GM23338 (cell line): ENCODE results near the gene ATF5. TPM values are rescaled to one million over a fixed set of nuclear protein-coding genes. Genes with fewer than 3 reads are reported as not detected.

ENCODE experiments used
- ATAC-seq: fragments of 200-7000 bp; cut with Tn5 transposase; 3 replicates; pipeline ENCODE4 v1.9.1; 2020
- DNase-seq: peaks from one replicate; pipeline ENCODE4 v3.0.0-alpha.2; 2015; ENCODE audit warnings: low spot score
- H2AFZ ChIP-seq: fragments of 200-600 bp; sonication (generic); 2 replicates; pipeline ENCODE4 v1.8.0; 2016; ENCODE audit warnings: antibody characterized with exemption, mild to moderate bottlenecking, moderate library complexity
- H3F3A ChIP-seq: fragments of 200-600 bp; sonication (generic); replicated peaks from 2 replicates; pipeline ENCODE4 v1.8.0; 2017; ENCODE audit warnings: antibody characterized with exemption, mixed run types, low read depth
- H3K27ac ChIP-seq: fragments of 200-600 bp; sonication (generic); 2 replicates; pipeline ENCODE4 v1.6.1; 2016; ENCODE audit warnings: low read depth
- H3K27me3 ChIP-seq: fragments of 200-600 bp; sonication (generic); 2 replicates; pipeline ENCODE4 v1.8.0; 2016; ENCODE audit warnings: mild to moderate bottlenecking, mixed run types, moderate library complexity; ENCODE audit not compliant: insufficient read depth
- H3K36me3 ChIP-seq: fragments of 200-600 bp; sonication (generic); 2 replicates; pipeline ENCODE4 v1.8.0; 2016; ENCODE audit warnings: mild to moderate bottlenecking; ENCODE audit not compliant: insufficient read depth
- H3K4me1 ChIP-seq: fragments of 200-600 bp; sonication (generic); 2 replicates; pipeline ENCODE4 v1.8.0; 2016; ENCODE audit warnings: mild to moderate bottlenecking, moderate library complexity; ENCODE audit not compliant: insufficient read depth
- H3K4me2 ChIP-seq: fragments of 200-600 bp; sonication (generic); 2 replicates; pipeline ENCODE4 v1.7.1; 2017; ENCODE audit warnings: mixed run types
- H3K4me3 ChIP-seq: fragments of 200-600 bp; sonication (generic); 2 replicates; pipeline ENCODE4 v1.6.1; 2016; ENCODE audit warnings: mixed run types
- H3K79me2 ChIP-seq: fragments of 200-600 bp; sonication (generic); replicated peaks from 2 replicates; pipeline ENCODE4 v1.8.0; 2017; ENCODE audit warnings: mild to moderate bottlenecking; ENCODE audit not compliant: insufficient read depth
- H3K9me2 ChIP-seq: fragments of 200-600 bp; sonication (generic); 2 replicates; pipeline ENCODE4 v1.8.0; 2017; ENCODE audit not compliant: insufficient read depth
- H4K20me1 ChIP-seq: fragments of 200-600 bp; sonication (generic); replicated peaks from 2 replicates; pipeline ENCODE4 v1.8.0; 2017; ENCODE audit warnings: mild to moderate bottlenecking; ENCODE audit not compliant: insufficient read depth
- H3K27ac Mint-ChIP-seq: 2 replicates; pipeline ENCODE4 v1.8.0; 2020; ENCODE audit warnings: inconsistent platforms, mild to moderate bottlenecking, moderate library complexity, mixed read lengths
- H3K27me3 Mint-ChIP-seq: 3 replicates; pipeline ENCODE4 v1.8.0; 2022; ENCODE audit warnings: low read depth, mild to moderate bottlenecking, moderate library complexity, mixed read lengths, inconsistent platforms; ENCODE audit not compliant: insufficient read depth, poor library complexity
- H3K36me3 Mint-ChIP-seq: 3 replicates; pipeline ENCODE4 v1.8.0; 2021; ENCODE audit warnings: low read depth, mild to moderate bottlenecking, inconsistent platforms, moderate library complexity, mixed read lengths
- H3K4me1 Mint-ChIP-seq: 3 replicates; pipeline ENCODE4 v1.8.0; 2020; ENCODE audit warnings: mild to moderate bottlenecking, inconsistent platforms, mixed read lengths
- H3K4me3 Mint-ChIP-seq: 3 replicates; pipeline ENCODE4 v1.8.0; 2021; ENCODE audit warnings: moderate library complexity, mild to moderate bottlenecking, inconsistent platforms, mixed read lengths
- H3K9me3 Mint-ChIP-seq: 3 replicates; pipeline ENCODE4 v1.8.0; 2020; ENCODE audit warnings: moderate library complexity, mild to moderate bottlenecking, inconsistent platforms, mixed read lengths
- CREB1 ChIP-seq: fragments of 250-450 bp; sonication (Bioruptor Pico); IDR thresholded peaks from 2 replicates; pipeline ENCODE4 v1.5.0; 2020; ENCODE audit warnings: low read depth, mild to moderate bottlenecking, moderate library complexity
- CTCF ChIP-seq, 2 experiments: fragments of 200-600 bp in 1 of 2; sonication (generic) in 1 of 2; conservative IDR thresholded peaks; 2 replicates each; pipeline versions ENCODE4 v1.5.1 to v1.6.1; 2016 to 2017; ENCODE audit warnings: antibody characterized with exemption in 2 of 2, low read depth in 2 of 2, mild to moderate bottlenecking in 2 of 2, moderate library complexity in 1 of 2
- EZH2 ChIP-seq: fragments of 200-600 bp; sonication (generic); IDR thresholded peaks from one replicate; pipeline ENCODE4 v1.8.0; 2017; ENCODE audit warnings: antibody characterized with exemption, mild to moderate bottlenecking, low read depth; ENCODE audit not compliant: unreplicated experiment
- JUNB ChIP-seq: IDR thresholded peaks from one replicate; pipeline ENCODE4 v1.6.1; 2016; ENCODE audit warnings: antibody characterized with exemption; ENCODE audit not compliant: unreplicated experiment
- NANOG ChIP-seq: IDR thresholded peaks from 2 replicates; pipeline ENCODE4 v1.6.1; 2016; ENCODE audit warnings: antibody characterized with exemption, borderline replicate concordance
- POLR2AphosphoS5 ChIP-seq: IDR thresholded peaks from 2 replicates; pipeline ENCODE4 v1.6.1; 2016; ENCODE audit warnings: antibody characterized with exemption, low read depth
- STAT1 ChIP-seq: IDR thresholded peaks from one replicate; pipeline ENCODE4 v1.6.1; 2016; ENCODE audit warnings: antibody characterized with exemption; ENCODE audit not compliant: unreplicated experiment
- ZNF114 ChIP-seq: fragments of 250-450 bp; sonication (Bioruptor Pico); IDR thresholded peaks from 2 replicates; pipeline ENCODE4 v1.5.0; 2020; ENCODE audit warnings: mild to moderate bottlenecking, moderate library complexity
- polyA plus RNA-seq: library from polyadenylated mRNA; unstranded; fragments of >200 nt; fragmentation: Nextera tagmentation; extraction: Ambion mirVana; gene quantifications from 2 replicates; pipeline ENCODE4 v1.2.1, GENCODE V29; 2016
- total RNA-seq: library from RNA; depleted of rRNA; stranded (reverse); fragments of >200 nt; shearing (Covaris generic); gene quantifications from 2 replicates; pipeline ENCODE4 v1.2.3, GENCODE V29; 2014
- TF ChIP-seq, protein P1 (sequence below): IDR thresholded peaks from 2 replicates; pipeline ENCODE4 v1.6.1; 2016; ENCODE audit warnings: antibody characterized with exemption
- TF ChIP-seq, protein P2 (sequence below): fragments of 250-450 bp; sonication (Bioruptor Pico); IDR thresholded peaks from 2 replicates; pipeline ENCODE4 v1.5.0; 2020; ENCODE audit warnings: mild to moderate bottlenecking, moderate library complexity

The ATF5 gene
- total and polyA plus RNA-seq, 2 experiments from 2014 or later = 7.4 to 9.6 TPM

- TF ChIP-seq ZNF114 (CRISPR knock-in tag) (no peak), CTCF (conservative IDR thresholded peaks at IDR 0.05; ENCODE audit: low read depth in 2 of 2) (peak; percentile 98 to 99)
- Mint-ChIP-seq H3K4me3 (no peak overlapping the region), H3K27ac (no peak overlapping the region), H3K27me3 (peaks cover 11% of the 10 kb centered on the region), H3K36me3 (peaks cover 9% of the 10 kb centered on the region), H3K4me1 (no peaks in the 10 kb centered on the region), H3K9me3 (no peaks in the 10 kb centered on the region)
- H3K4me3 ChIP-seq = peak overlapping the region; percentile 49
- H3K36me3 ChIP-seq = no peaks in the 10 kb centered on the region
- H3K4me2 ChIP-seq = peak overlapping the region; percentile 79
- DNase-seq (peak; percentile 94), ATAC-seq (peak; percentile 90)
- no peaks in the 10 kb centered on the region for H3K79me2 ChIP-seq
- no peaks in the 10 kb centered on the region for H4K20me1 ChIP-seq
- 0 out of 2 replicates have a peak, but pooled peaks cover 4% of the 10 kb centered on the region for H3F3A ChIP-seq
- H3K27ac ChIP-seq = no peak overlapping the region
- no peaks in the 10 kb centered on the region for H3K9me2 ChIP-seq
- no peaks in the 10 kb centered on the region for H3K27me3 ChIP-seq
- peak overlapping the region; percentile 61; the same call in 1 of the 2 replicates for H2AFZ ChIP-seq
- H3K4me1 ChIP-seq = no peaks in the 10 kb centered on the region; the same call in 1 of the 2 replicates
Observed at GRCh38 chr19:49937750-49938381, 8.9 kb downstream of the ATF5 start.

- no peaks in the 10 kb centered on the region for H3K9me3 Mint-ChIP-seq
- Histone ChIP-seq H3K79me2 (no peaks in the 10 kb centered on the region), H3K27me3 (no peaks in the 10 kb centered on the region), H3K4me2 (no peak overlapping the region), H4K20me1 (no peaks in the 10 kb centered on the region), H3F3A (0 out of 2 replicates have a peak, but pooled peaks cover 4% of the 10 kb centered on the region), H3K4me1 (no peaks in the 10 kb centered on the region; the same call in 1 of the 2 replicates), H3K36me3 (no peaks in the 10 kb centered on the region), H3K9me2 (no peaks in the 10 kb centered on the region), H2AFZ (no peak overlapping the region), H3K4me3 (no peak overlapping the region), H3K27ac (no peak overlapping the region)
- no peak overlapping the region for H3K4me3 Mint-ChIP-seq
- no peaks in the 10 kb centered on the region for H3K4me1 Mint-ChIP-seq
- H3K36me3 Mint-ChIP-seq = peaks cover 3% of the 10 kb centered on the region
- ATAC-seq = no peak
- peaks cover 11% of the 10 kb centered on the region for H3K27me3 Mint-ChIP-seq
- H3K27ac Mint-ChIP-seq = no peak overlapping the region
- DNase-seq = no peak
- no peak for TF ChIP-seq EZH2
- no peak for TF ChIP-seq JUNB
- no peak for TF ChIP-seq CTCF (conservative IDR thresholded peaks at IDR 0.05; ENCODE audit: low read depth in 2 of 2)
- TF ChIP-seq CREB1 = no peak
- no peak for TF ChIP-seq ZNF114 (CRISPR knock-in tag)
- no peak for TF ChIP-seq POLR2AphosphoS5
- TF ChIP-seq, protein P1, sequence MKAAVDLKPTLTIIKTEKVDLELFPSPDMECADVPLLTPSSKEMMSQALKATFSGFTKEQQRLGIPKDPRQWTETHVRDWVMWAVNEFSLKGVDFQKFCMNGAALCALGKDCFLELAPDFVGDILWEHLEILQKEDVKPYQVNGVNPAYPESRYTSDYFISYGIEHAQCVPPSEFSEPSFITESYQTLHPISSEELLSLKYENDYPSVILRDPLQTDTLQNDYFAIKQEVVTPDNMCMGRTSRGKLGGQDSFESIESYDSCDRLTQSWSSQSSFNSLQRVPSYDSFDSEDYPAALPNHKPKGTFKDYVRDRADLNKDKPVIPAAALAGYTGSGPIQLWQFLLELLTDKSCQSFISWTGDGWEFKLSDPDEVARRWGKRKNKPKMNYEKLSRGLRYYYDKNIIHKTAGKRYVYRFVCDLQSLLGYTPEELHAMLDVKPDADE = no peak
- TF ChIP-seq STAT1 = no peak
- TF ChIP-seq, protein P2, sequence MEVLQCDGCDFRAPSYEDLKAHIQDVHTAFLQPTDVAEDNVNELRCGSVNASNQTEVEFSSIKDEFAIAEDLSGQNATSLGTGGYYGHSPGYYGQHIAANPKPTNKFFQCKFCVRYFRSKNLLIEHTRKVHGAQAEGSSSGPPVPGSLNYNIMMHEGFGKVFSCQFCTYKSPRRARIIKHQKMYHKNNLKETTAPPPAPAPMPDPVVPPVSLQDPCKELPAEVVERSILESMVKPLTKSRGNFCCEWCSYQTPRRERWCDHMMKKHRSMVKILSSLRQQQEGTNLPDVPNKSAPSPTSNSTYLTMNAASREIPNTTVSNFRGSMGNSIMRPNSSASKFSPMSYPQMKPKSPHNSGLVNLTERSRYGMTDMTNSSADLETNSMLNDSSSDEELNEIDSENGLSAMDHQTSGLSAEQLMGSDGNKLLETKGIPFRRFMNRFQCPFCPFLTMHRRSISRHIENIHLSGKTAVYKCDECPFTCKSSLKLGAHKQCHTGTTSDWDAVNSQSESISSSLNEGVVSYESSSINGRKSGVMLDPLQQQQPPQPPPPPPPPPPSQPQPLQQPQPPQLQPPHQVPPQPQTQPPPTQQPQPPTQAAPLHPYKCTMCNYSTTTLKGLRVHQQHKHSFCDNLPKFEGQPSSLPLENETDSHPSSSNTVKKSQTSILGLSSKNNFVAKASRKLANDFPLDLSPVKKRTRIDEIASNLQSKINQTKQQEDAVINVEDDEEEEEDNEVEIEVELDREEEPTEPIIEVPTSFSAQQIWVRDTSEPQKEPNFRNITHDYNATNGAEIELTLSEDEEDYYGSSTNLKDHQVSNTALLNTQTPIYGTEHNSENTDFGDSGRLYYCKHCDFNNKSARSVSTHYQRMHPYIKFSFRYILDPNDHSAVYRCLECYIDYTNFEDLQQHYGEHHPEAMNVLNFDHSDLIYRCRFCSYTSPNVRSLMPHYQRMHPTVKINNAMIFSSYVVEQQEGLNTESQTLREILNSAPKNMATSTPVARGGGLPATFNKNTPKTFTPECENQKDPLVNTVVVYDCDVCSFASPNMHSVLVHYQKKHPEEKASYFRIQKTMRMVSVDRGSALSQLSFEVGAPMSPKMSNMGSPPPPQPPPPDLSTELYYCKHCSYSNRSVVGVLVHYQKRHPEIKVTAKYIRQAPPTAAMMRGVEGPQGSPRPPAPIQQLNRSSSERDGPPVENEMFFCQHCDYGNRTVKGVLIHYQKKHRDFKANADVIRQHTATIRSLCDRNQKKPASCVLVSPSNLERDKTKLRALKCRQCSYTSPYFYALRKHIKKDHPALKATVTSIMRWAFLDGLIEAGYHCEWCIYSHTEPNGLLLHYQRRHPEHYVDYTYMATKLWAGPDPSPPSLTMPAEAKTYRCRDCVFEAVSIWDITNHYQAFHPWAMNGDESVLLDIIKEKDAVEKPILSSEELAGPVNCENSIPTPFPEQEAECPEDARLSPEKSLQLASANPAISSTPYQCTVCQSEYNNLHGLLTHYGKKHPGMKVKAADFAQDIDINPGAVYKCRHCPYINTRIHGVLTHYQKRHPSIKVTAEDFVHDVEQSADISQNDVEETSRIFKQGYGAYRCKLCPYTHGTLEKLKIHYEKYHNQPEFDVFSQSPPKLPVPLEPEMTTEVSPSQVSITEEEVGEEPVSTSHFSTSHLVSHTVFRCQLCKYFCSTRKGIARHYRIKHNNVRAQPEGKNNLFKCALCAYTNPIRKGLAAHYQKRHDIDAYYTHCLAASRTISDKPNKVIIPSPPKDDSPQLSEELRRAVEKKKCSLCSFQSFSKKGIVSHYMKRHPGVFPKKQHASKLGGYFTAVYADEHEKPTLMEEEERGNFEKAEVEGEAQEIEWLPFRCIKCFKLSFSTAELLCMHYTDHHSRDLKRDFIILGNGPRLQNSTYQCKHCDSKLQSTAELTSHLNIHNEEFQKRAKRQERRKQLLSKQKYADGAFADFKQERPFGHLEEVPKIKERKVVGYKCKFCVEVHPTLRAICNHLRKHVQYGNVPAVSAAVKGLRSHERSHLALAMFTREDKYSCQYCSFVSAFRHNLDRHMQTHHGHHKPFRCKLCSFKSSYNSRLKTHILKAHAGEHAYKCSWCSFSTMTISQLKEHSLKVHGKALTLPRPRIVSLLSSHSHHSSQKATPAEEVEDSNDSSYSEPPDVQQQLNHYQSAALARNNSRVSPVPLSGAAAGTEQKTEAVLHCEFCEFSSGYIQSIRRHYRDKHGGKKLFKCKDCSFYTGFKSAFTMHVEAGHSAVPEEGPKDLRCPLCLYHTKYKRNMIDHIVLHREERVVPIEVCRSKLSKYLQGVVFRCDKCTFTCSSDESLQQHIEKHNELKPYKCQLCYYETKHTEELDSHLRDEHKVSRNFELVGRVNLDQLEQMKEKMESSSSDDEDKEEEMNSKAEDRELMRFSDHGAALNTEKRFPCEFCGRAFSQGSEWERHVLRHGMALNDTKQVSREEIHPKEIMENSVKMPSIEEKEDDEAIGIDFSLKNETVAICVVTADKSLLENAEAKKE = no peak
- TF ChIP-seq NANOG = no peak
Observed at GRCh38 chr19:49938662-49939061, 9.7 kb downstream of the ATF5 start.
